WTC11 (cell line): ENCODE data around the gene FGD6.

ENCODE experiments used
- CTCF ChIP-seq: fragments of 200-600 bp; IDR thresholded peaks from 2 replicates; pipeline ENCODE4 v1.8.0; 2022; ENCODE audit warnings: antibody characterized with exemption
- E2F4 ChIP-seq: sonication (generic); formaldehyde crosslinking; IDR thresholded peaks from 2 replicates; pipeline ENCODE4 v1.8.1; 2022; ENCODE audit warnings: low read depth, mild to moderate bottlenecking, moderate library complexity, missing genetic modification reagents, borderline replicate concordance
- TP53 ChIP-seq: sonication (generic); formaldehyde crosslinking; IDR thresholded peaks from 2 replicates; pipeline ENCODE4 v1.8.1; 2023; ENCODE audit warnings: mild to moderate bottlenecking, missing genetic modification reagents
- ZNF671 ChIP-seq: fragments of 250-450 bp; sonication (Bioruptor Pico); IDR thresholded peaks from 2 replicates; pipeline ENCODE4 v1.8.0; 2021; ENCODE audit warnings: mild to moderate bottlenecking
- ZSCAN18 ChIP-seq: fragments of 250-450 bp; sonication (Bioruptor Pico); IDR thresholded peaks from 2 replicates; pipeline ENCODE4 v2.1.2; 2022; ENCODE audit warnings: mild to moderate bottlenecking, moderate library complexity

GRCh38 chr12:95150501-95150900 is 66.8 kb downstream of the FGD6 start:
- TF ChIP-seq CTCF, result no peak
- TF ChIP-seq E2F4, result no peak
- no peak for TF ChIP-seq ZSCAN18 (CRISPR knock-in tag)
- TF ChIP-seq TP53 (CRISPR knock-in tag), result no peak
- no peak for TF ChIP-seq ZNF671 (CRISPR knock-in tag)
